Measurements from ENCODE around the gene DYSF.

DNA sequence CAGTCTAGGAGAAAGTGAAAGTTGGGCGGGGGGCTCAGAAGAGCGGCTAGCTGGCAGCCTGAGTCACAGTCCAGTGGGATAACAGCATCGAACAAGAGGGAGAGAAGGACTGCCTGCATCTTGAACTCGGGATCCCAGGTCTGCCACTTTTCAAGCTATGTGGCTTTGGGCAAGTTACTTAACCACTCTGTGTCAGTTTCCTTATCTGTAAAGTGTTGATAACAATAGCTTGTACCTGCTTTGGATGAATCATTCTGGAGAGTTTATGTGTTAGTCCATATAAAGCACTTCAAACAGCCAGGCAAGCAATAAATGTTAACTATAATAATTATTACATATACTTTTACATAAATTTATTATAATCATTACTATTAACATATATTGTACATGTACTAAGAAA, 4.6 kb downstream of the DYSF start:
- TF ChIP-seq, protein P1, sequence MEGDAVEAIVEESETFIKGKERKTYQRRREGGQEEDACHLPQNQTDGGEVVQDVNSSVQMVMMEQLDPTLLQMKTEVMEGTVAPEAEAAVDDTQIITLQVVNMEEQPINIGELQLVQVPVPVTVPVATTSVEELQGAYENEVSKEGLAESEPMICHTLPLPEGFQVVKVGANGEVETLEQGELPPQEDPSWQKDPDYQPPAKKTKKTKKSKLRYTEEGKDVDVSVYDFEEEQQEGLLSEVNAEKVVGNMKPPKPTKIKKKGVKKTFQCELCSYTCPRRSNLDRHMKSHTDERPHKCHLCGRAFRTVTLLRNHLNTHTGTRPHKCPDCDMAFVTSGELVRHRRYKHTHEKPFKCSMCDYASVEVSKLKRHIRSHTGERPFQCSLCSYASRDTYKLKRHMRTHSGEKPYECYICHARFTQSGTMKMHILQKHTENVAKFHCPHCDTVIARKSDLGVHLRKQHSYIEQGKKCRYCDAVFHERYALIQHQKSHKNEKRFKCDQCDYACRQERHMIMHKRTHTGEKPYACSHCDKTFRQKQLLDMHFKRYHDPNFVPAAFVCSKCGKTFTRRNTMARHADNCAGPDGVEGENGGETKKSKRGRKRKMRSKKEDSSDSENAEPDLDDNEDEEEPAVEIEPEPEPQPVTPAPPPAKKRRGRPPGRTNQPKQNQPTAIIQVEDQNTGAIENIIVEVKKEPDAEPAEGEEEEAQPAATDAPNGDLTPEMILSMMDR (conservative IDR thresholded peaks at IDR 0.05; ENCODE audit: low read length) = no peak
- TF ChIP-seq EZH2phosphoT487 (IDR thresholded peaks at IDR 0.05; ENCODE audit: borderline replicate concordance, low read depth, low read length) = no peak
